ENCODE data around the gene S100B. TPM values are rescaled to one million over a fixed set of nuclear protein-coding genes. Genes with fewer than 3 reads are reported as not detected.

Gene S100B
- total and polyA plus RNA-seq, 9 of the 15 experiments (the other 6 are each of a cell fraction or from before 2014, with no cell fraction given): not detected

GRCh38 chr21:46636181-46636512, 31.3 kb upstream of the S100B start (continued):
- TF ChIP-seq HDAC6 (IDR thresholded peaks at IDR 0.05; ENCODE audit: low read depth, low read length): no peak
- no peak for TF ChIP-seq L3MBTL2 (IDR thresholded peaks at IDR 0.05)
- TF ChIP-seq ZNF511 (CRISPR knock-in tag; IDR thresholded peaks at IDR 0.05): no peak; the same call in 1 of the 2 replicates
- TF ChIP-seq ZNF347 (CRISPR knock-in tag; IDR thresholded peaks at IDR 0.05; ENCODE audit: low read depth): no peak
- TF ChIP-seq ZNF639 (CRISPR knock-in tag; conservative IDR thresholded peaks at IDR 0.05 in 1 of 2, IDR thresholded peaks at IDR 0.05 in 1 of 2): peak in 1 of 2 experiments; percentile 61; a peak in 1 of 4 replicates
- TF ChIP-seq BCOR (IDR thresholded peaks at IDR 0.05): no peak
- TF ChIP-seq ZNF3 (CRISPR knock-in tag; IDR thresholded peaks at IDR 0.05): no peak
- no peak for TF ChIP-seq CCAR2 (IDR thresholded peaks at IDR 0.05; ENCODE audit: low read depth, low read length)
- no peak for TF ChIP-seq MTA2 (IDR thresholded peaks at IDR 0.05; ENCODE audit: low read depth)
- TF ChIP-seq ZNF224 (CRISPR knock-in tag; IDR thresholded peaks at IDR 0.05): peak; percentile 24; the same call in 1 of the 2 replicates
- no peak for TF ChIP-seq ZNF384 (IDR thresholded peaks at IDR 0.05; ENCODE audit: low read depth, low read length)
- TF ChIP-seq E2F8 (IDR thresholded peaks at IDR 0.05; ENCODE audit: low read depth, partially characterized antibody): peak; percentile 5
- no peak for TF ChIP-seq IRF1 (CRISPR knock-in tag; IDR thresholded peaks at IDR 0.05; ENCODE audit: borderline replicate concordance)
- no peak for TF ChIP-seq RBM17 (IDR thresholded peaks at IDR 0.05; ENCODE audit: borderline replicate concordance, low read depth, low read length)
- peak; percentile 73; the same call in 1 of the 2 replicates for TF ChIP-seq ZNF263 (CRISPR knock-in tag; IDR thresholded peaks at IDR 0.05; ENCODE audit: borderline replicate concordance)
- TF ChIP-seq SP2 (IDR thresholded peaks at IDR 0.05; ENCODE audit: extremely low read depth, low read depth, low read length, poor library complexity, severe bottlenecking): no peak
- no peak for TF ChIP-seq ATF1 (CRISPR knock-in tag; IDR thresholded peaks at IDR 0.05)
- no peak for TF ChIP-seq ATF1 (tag; IDR thresholded peaks at IDR 0.05)

Data from K562 (cell line).